Measurements from ENCODE around the gene EPB41L2. TPM values are rescaled to one million over a fixed set of nuclear protein-coding genes. Genes with fewer than 3 reads are reported as not detected.

EPB41L2 gene
- total RNA-seq, 1 experiment from 2014 or later: 74.8 TPM

DNA sequence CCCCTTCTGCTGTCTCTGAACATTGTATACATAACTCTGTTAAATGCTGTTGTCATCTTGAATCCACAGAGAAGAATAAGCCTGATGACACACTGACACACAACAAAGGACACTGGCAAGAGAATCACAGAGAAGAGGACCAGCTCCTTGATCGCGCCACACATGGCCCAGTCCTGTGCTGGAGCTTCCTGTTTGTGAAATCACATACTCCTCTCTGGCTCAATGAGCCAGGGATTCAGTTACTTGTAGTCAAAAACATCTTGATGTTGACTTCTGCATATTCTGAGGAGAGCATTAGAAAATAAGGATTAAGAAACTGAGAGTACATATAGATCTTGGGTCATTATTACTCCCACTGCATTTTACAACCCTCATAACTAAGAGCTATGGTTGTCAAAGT, 100.1 kb downstream of the EPB41L2 start:
- no peaks in the 10 kb centered on the region for H3K9me2 ChIP-seq (ENCODE audit: insufficient read depth)
- H3K4me2 ChIP-seq (ENCODE audit: low read length): no peak overlapping the region
- no peaks in the 10 kb centered on the region for H3K36me3 ChIP-seq (ENCODE audit: control insufficient read depth in 1 of 2, insufficient read depth in 2 of 2, low read length in 2 of 2)
- CTCF ChIA-PET: no interaction called here
- ATAC-seq: no peak
- H4K20me1 ChIP-seq (ENCODE audit: insufficient read depth): no peaks in the 10 kb centered on the region
- H2AFZ ChIP-seq (ENCODE audit: low read depth, low read length, poor library complexity, severe bottlenecking): no peak overlapping the region
- RAD21 ChIA-PET (ENCODE audit: low non-redundant PET in 1 of 2, low total read pairs in 2 of 2, uncharacterized antibody in 2 of 2, unreplicated experiment in 2 of 2): no interaction called here
- no peak for DNase-seq (ENCODE audit: low read depth, low spot score)
- H3K9ac ChIP-seq (ENCODE audit: low read length): no peak overlapping the region
- H3K27me3 ChIP-seq (ENCODE audit: insufficient read depth, low read length): no peaks in the 10 kb centered on the region
- H3K79me2 ChIP-seq (ENCODE audit: insufficient read depth, low read length): peaks cover 13% of the 10 kb centered on the region
- H3K4me1 ChIP-seq (ENCODE audit: control insufficient read depth in 1 of 2, insufficient read depth in 2 of 2, low read length in 2 of 2): no peaks in the 10 kb centered on the region
- intact Hi-C loops (cut with micrococcal nuclease): no loop called here
- H3K4me3 ChIP-seq (replicated peaks in 1 of 2; ENCODE audit: low read depth in 1 of 2, low read length in 2 of 2): no peak overlapping the region
- no TSS peak for BruUV-seq (replicated peaks)
- no peaks in the 10 kb centered on the region for H3K9me3 ChIP-seq (ENCODE audit: control insufficient read depth in 1 of 2, insufficient read depth in 1 of 2, low read depth in 1 of 2, low read length in 2 of 2)
- TF ChIP-seq, protein P1, sequence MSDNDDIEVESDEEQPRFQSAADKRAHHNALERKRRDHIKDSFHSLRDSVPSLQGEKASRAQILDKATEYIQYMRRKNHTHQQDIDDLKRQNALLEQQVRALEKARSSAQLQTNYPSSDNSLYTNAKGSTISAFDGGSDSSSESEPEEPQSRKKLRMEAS (IDR thresholded peaks at IDR 0.05): no peak
- no peak for TF ChIP-seq EZH2phosphoT487 (IDR thresholded peaks at IDR 0.05; ENCODE audit: borderline replicate concordance)
- TF ChIP-seq ZFX (IDR thresholded peaks at IDR 0.05): no peak
- TF ChIP-seq EGR1 (IDR thresholded peaks at IDR 0.05; ENCODE audit: low read depth): no peak
- no peak for TF ChIP-seq POLR2A (IDR thresholded peaks at IDR 0.05; ENCODE audit: borderline replicate concordance, extremely low read depth, insufficient read depth, insufficient read length)
- TF ChIP-seq EZH2 (IDR thresholded peaks at IDR 0.05): no peak
- TF ChIP-seq ELF1 (IDR thresholded peaks at IDR 0.05; ENCODE audit: borderline replicate concordance, low read depth): no peak
- TF ChIP-seq SRF (IDR thresholded peaks at IDR 0.05; ENCODE audit: low read depth): no peak
- TF ChIP-seq FOSL1 (IDR thresholded peaks at IDR 0.05; ENCODE audit: low read depth): no peak
- TF ChIP-seq, protein P2, sequence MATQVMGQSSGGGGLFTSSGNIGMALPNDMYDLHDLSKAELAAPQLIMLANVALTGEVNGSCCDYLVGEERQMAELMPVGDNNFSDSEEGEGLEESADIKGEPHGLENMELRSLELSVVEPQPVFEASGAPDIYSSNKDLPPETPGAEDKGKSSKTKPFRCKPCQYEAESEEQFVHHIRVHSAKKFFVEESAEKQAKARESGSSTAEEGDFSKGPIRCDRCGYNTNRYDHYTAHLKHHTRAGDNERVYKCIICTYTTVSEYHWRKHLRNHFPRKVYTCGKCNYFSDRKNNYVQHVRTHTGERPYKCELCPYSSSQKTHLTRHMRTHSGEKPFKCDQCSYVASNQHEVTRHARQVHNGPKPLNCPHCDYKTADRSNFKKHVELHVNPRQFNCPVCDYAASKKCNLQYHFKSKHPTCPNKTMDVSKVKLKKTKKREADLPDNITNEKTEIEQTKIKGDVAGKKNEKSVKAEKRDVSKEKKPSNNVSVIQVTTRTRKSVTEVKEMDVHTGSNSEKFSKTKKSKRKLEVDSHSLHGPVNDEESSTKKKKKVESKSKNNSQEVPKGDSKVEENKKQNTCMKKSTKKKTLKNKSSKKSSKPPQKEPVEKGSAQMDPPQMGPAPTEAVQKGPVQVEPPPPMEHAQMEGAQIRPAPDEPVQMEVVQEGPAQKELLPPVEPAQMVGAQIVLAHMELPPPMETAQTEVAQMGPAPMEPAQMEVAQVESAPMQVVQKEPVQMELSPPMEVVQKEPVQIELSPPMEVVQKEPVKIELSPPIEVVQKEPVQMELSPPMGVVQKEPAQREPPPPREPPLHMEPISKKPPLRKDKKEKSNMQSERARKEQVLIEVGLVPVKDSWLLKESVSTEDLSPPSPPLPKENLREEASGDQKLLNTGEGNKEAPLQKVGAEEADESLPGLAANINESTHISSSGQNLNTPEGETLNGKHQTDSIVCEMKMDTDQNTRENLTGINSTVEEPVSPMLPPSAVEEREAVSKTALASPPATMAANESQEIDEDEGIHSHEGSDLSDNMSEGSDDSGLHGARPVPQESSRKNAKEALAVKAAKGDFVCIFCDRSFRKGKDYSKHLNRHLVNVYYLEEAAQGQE (IDR thresholded peaks at IDR 0.05; ENCODE audit: low read depth): no peak
- TF ChIP-seq RAD21 (IDR thresholded peaks at IDR 0.05; ENCODE audit: low read depth): no peak
- TF ChIP-seq, protein P3, sequence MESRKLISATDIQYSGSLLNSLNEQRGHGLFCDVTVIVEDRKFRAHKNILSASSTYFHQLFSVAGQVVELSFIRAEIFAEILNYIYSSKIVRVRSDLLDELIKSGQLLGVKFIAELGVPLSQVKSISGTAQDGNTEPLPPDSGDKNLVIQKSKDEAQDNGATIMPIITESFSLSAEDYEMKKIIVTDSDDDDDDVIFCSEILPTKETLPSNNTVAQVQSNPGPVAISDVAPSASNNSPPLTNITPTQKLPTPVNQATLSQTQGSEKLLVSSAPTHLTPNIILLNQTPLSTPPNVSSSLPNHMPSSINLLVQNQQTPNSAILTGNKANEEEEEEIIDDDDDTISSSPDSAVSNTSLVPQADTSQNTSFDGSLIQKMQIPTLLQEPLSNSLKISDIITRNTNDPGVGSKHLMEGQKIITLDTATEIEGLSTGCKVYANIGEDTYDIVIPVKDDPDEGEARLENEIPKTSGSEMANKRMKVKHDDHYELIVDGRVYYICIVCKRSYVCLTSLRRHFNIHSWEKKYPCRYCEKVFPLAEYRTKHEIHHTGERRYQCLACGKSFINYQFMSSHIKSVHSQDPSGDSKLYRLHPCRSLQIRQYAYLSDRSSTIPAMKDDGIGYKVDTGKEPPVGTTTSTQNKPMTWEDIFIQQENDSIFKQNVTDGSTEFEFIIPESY (IDR thresholded peaks at IDR 0.05; ENCODE audit: extremely low read depth, insufficient replicate concordance, low read length): no peak
- TF ChIP-seq POLR2AphosphoS5 (IDR thresholded peaks at IDR 0.05; ENCODE audit: low read depth, low read length): no peak
- no peak for TF ChIP-seq CEBPB (IDR thresholded peaks at IDR 0.05; ENCODE audit: low read depth)
- no peak for TF ChIP-seq TCF7L2 (IDR thresholded peaks at IDR 0.05; ENCODE audit: borderline replicate concordance, extremely low read depth, insufficient read depth, insufficient read length)
- no peak for TF ChIP-seq CBX3 (IDR thresholded peaks at IDR 0.05; ENCODE audit: low read depth)
- H3K27ac ChIP-seq (ENCODE audit: low read depth, low read length): no peak overlapping the region
- POLR2A ChIA-PET: no interaction called here
